H1 (cell line): ENCODE measurements around the gene ZFAND3.

ENCODE experiments used
- CREB1 ChIP-seq: IDR thresholded peaks from 2 replicates; pipeline ENCODE4 v1.6.1; 2012; ENCODE audit warnings: inconsistent platforms
- CTCF ChIP-seq, 3 experiments: IDR thresholded peaks; 1 replicate in 2 of 3; 2 replicates in 1 of 3; pipeline versions ENCODE4 v1.5.1 to v1.6.1; 2011; ENCODE audit warnings: low read length in 3 of 3, mild to moderate bottlenecking in 3 of 3, inconsistent platforms in 2 of 3, low read depth in 1 of 3, moderate library complexity in 1 of 3; ENCODE audit not compliant: insufficient read depth in 1 of 3; ENCODE audit errors: control extremely low read depth in 1 of 3
- EP300 ChIP-seq, 2 experiments: IDR thresholded peaks; 1 replicate in 1 of 2; 2 replicates in 1 of 2; pipeline ENCODE4 v1.6.1; 2011 to 2012; ENCODE audit warnings: low read depth in 2 of 2, low read length in 2 of 2, mild to moderate bottlenecking in 2 of 2, borderline replicate concordance in 1 of 2, inconsistent platforms in 1 of 2, moderate library complexity in 1 of 2
- MAX ChIP-seq: IDR thresholded peaks from 2 replicates; pipeline ENCODE4 v1.6.1; 2012; ENCODE audit warnings: inconsistent platforms
- POLR2A ChIP-seq, 2 experiments: IDR thresholded peaks; 1 replicate in 1 of 2; 2 replicates in 1 of 2; pipeline ENCODE4 v1.6.1; 2011; ENCODE audit warnings: low read depth in 2 of 2, low read length in 2 of 2, mild to moderate bottlenecking in 2 of 2; ENCODE audit errors: control extremely low read depth in 1 of 2
- RAD21 ChIP-seq, 2 experiments: IDR thresholded peaks in 1 of 2; conservative IDR thresholded peaks in 1 of 2; 2 replicates each; pipeline ENCODE4 v1.6.1; 2011; ENCODE audit warnings: low read depth in 2 of 2, low read length in 2 of 2, improper control_type of control experiment in 1 of 2, inconsistent platforms in 1 of 2, mild to moderate bottlenecking in 1 of 2, moderate library complexity in 1 of 2
- RFX5 ChIP-seq: IDR thresholded peaks from 2 replicates; pipeline ENCODE4 v1.6.1; 2011; ENCODE audit warnings: low read depth, low read length, improper control_type of control experiment, borderline replicate concordance
- RXRA ChIP-seq: IDR thresholded peaks from 2 replicates; pipeline ENCODE4 v1.6.1; 2011; ENCODE audit warnings: low read depth, mild to moderate bottlenecking, low read length, moderate library complexity; ENCODE audit not compliant: insufficient read depth
- SUZ12 ChIP-seq: fragments of 200-600 bp; sonication (generic); IDR thresholded peaks from 2 replicates; pipeline ENCODE4 v1.6.1; 2012; ENCODE audit warnings: mild to moderate bottlenecking, inconsistent platforms, low read length, moderate library complexity, mixed read lengths
- TAF1 ChIP-seq: IDR thresholded peaks from 2 replicates; pipeline ENCODE4 v1.6.1; 2011; ENCODE audit warnings: mild to moderate bottlenecking, low read depth, low read length
- TF ChIP-seq, protein P1 (sequence below): IDR thresholded peaks from 2 replicates; pipeline ENCODE4 v1.6.1; 2012; ENCODE audit warnings: low read length, inconsistent platforms
- TF ChIP-seq, protein P2 (sequence below): IDR thresholded peaks from 2 replicates; pipeline ENCODE4 v1.6.1; 2011; ENCODE audit warnings: low read length, improper control_type of control experiment
- TF ChIP-seq, protein P3 (sequence below): IDR thresholded peaks from 2 replicates; pipeline ENCODE4 v1.6.1; 2011; ENCODE audit warnings: low read depth, mild to moderate bottlenecking, low read length; ENCODE audit not compliant: insufficient read depth

- TF ChIP-seq CTCF (IDR thresholded peaks at IDR 0.05; ENCODE audit: control extremely low read depth in 1 of 3, insufficient read depth in 1 of 3, low read depth in 1 of 3, low read length in 3 of 3): no peak
- no peak for TF ChIP-seq MAX
- TF ChIP-seq POLR2A (IDR thresholded peaks at IDR 0.05; ENCODE audit: control extremely low read depth in 1 of 2, low read depth in 2 of 2, low read length in 2 of 2): no peak
- no peak for TF ChIP-seq TAF1
- TF ChIP-seq, protein P1, sequence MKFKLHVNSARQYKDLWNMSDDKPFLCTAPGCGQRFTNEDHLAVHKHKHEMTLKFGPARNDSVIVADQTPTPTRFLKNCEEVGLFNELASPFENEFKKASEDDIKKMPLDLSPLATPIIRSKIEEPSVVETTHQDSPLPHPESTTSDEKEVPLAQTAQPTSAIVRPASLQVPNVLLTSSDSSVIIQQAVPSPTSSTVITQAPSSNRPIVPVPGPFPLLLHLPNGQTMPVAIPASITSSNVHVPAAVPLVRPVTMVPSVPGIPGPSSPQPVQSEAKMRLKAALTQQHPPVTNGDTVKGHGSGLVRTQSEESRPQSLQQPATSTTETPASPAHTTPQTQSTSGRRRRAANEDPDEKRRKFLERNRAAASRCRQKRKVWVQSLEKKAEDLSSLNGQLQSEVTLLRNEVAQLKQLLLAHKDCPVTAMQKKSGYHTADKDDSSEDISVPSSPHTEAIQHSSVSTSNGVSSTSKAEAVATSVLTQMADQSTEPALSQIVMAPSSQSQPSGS: no peak
- TF ChIP-seq, protein P2, sequence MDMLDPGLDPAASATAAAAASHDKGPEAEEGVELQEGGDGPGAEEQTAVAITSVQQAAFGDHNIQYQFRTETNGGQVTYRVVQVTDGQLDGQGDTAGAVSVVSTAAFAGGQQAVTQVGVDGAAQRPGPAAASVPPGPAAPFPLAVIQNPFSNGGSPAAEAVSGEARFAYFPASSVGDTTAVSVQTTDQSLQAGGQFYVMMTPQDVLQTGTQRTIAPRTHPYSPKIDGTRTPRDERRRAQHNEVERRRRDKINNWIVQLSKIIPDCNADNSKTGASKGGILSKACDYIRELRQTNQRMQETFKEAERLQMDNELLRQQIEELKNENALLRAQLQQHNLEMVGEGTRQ: no peak
- TF ChIP-seq SUZ12: no peak
- TF ChIP-seq CREB1: no peak
- TF ChIP-seq RAD21 (IDR thresholded peaks at IDR 0.05 in 1 of 2, conservative IDR thresholded peaks at IDR 0.05 in 1 of 2; ENCODE audit: low read depth in 2 of 2, low read length in 2 of 2): no peak
- no peak for TF ChIP-seq RXRA
- TF ChIP-seq RFX5: no peak
- TF ChIP-seq, protein P3, sequence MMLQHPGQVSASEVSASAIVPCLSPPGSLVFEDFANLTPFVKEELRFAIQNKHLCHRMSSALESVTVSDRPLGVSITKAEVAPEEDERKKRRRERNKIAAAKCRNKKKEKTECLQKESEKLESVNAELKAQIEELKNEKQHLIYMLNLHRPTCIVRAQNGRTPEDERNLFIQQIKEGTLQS: no peak
- no peak for TF ChIP-seq EP300 (IDR thresholded peaks at IDR 0.05; ENCODE audit: borderline replicate concordance in 1 of 2, low read depth in 2 of 2, low read length in 2 of 2)
Observed at GRCh38 chr6:37917566-37917965, 98.0 kb downstream of the ZFAND3 start.
